Uterus (tissue), 2 donors: ENCODE measurements around the gene TBXA2R.

ENCODE experiments used
- POLR2A ChIP-seq, 2 donors: fragments of 450-650 bp; IDR thresholded peaks; one replicate each; pipeline ENCODE4 v1.6.1; 2016; ENCODE audit warnings: antibody characterized with exemption in 2 of 2, mild to moderate bottlenecking in 1 of 2, moderate library complexity in 1 of 2
- TF ChIP-seq, protein P1 (sequence below), 4 experiments: fragments of 200-600 bp in 2 of 4; fragments of 450-650 bp in 2 of 4; sonication (generic) in 2 of 4; IDR thresholded peaks; one replicate each; pipeline ENCODE4 v1.5.1; 2016 to 2019; ENCODE audit warnings: antibody characterized with exemption in 4 of 4, mild to moderate bottlenecking in 2 of 4, moderate library complexity in 1 of 4

DNA sequence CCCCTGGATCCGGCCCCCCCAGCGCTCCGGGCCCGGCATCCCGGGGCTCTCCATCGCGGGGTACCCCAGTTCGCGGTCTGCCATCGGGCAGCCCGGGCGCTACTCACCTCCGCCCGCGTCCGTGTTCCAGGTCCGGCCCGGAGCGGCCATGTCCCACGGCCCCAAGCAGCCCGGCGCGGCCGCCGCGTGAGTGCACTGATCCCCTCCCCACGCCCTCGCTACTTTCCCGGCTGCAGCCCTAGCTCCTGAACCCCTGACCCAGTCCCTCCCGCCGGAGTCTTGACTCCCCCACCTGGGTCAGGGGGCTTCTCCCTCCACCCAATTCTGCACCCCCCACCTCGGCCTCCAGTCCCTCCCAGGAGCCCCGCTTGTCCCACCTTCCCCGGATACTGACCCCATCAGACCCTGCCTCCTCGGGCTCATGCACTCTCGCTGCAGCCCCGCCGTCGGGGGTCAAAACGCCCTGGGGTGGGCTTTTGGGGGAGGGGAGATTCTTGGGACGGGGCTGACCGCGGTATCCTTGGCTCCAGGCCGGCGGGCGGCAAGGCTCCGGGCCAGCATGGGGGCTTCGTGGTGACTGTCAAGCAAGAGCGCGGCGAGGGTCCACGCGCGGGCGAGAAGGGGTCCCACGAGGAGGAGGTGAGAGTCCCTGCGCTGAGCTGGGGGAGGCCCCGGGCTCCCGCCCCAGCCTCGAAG lies 33.4 kb downstream of the TBXA2R start:
- no peak for TF ChIP-seq POLR2A (IDR thresholded peaks at IDR 0.05)
- TF ChIP-seq, protein P1, sequence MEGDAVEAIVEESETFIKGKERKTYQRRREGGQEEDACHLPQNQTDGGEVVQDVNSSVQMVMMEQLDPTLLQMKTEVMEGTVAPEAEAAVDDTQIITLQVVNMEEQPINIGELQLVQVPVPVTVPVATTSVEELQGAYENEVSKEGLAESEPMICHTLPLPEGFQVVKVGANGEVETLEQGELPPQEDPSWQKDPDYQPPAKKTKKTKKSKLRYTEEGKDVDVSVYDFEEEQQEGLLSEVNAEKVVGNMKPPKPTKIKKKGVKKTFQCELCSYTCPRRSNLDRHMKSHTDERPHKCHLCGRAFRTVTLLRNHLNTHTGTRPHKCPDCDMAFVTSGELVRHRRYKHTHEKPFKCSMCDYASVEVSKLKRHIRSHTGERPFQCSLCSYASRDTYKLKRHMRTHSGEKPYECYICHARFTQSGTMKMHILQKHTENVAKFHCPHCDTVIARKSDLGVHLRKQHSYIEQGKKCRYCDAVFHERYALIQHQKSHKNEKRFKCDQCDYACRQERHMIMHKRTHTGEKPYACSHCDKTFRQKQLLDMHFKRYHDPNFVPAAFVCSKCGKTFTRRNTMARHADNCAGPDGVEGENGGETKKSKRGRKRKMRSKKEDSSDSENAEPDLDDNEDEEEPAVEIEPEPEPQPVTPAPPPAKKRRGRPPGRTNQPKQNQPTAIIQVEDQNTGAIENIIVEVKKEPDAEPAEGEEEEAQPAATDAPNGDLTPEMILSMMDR (IDR thresholded peaks at IDR 0.05) = no peak
